Activated naive CD8-positive, alpha-beta T cell treated with anti-CD3 and anti-CD28 coated beads, Interleukin-2, amount 50 U/mL, for 16 hours (primary cell): ENCODE data around the gene URM1.

Experiments used
- DNase-seq: peaks from one replicate; pipeline ENCODE4 v3.0.0-alpha.2; 2020; ENCODE audit warnings: low read depth, low spot score

Gene URM1

DNA sequence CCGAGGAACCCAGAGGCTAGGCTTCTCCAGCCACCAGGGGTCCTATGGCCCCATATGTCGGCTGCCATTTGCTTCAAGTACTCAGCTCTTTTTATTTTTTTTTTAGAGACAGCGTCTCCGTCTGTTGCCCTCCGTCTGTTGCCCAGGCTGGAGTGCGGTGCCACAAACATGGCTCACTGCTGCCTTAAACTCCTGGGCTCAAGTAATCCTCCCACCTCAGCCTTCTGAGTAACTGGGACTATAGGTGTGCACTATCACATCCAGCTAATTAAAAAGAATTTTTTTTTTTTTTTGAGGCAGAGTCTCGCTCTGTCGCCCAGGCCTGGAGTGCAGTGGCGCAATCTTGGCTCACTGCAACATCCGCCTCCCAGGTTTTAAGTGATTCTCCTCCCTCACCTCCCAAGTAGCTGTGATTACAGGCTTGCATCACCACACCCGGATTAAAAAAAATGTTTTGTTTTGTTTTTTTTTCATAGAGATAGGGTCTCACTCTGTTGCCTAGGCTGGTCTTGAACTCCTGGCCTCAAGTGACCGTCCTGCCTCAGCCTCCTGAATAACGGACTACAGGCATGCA lies 58.4 kb downstream of the URM1 start:
- DNase-seq: no peak

DNA sequence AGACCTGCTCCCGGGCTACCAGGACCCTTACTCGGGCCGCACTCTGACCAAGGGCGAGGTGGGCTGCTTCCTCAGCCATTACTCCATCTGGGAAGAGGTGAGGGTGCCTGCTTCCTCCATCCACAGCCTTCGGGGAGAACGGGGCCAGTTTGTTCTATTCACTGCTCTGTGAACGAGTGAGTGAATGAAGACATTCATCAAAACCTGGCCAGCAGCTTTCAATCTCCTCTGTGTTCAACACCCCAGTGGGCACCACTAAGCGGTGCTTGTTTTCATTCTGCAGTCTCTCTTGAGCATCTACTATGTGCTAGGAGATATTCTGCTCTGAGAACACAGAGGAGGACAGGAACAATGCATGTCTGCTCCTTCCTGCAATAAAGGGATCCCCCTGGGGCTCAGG lies 60.0 kb downstream of the URM1 start:
- DNase-seq: no peak

DNA sequence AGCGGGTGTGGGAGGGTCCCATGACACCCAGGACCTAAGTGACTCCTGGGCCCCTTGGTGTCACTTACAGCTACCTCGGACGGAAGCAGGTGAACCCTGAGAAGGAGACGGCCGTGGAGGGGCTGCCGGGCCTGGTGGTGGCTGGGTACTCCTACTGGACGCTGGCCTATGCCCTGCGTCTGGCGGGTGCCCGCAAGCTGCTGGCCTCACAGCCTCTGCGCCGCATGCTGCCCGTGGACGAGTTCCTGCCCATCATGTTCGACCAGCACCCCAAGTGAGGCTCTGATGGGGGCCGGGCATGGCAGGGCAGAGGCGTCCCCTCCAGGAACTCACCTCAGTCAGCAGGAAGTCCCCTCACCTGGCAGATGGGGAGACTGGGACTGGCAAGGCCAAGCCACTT lies 63.2 kb downstream of the URM1 start:
- no peak for DNase-seq

DNA sequence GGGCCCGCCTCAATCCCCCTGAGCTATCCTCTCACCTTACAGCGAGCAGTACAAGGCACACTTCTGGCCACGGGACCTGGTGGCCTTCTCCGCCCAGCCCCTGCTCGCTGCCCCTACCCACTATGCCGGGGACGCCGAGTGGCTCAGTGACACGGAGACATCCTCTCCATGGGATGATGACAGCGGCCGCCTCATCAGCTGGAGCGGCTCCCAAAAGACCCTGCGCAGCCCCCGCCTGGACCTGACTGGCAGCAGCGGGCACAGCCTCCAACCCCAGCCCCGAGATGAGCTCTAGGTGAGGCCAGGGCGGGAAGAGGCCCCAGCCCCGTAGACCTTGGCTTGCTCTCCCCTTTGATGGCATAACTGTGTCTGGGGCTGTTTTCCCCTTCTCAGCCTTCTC lies 64.4 kb downstream of the URM1 start:
- no peak for DNase-seq

DNA sequence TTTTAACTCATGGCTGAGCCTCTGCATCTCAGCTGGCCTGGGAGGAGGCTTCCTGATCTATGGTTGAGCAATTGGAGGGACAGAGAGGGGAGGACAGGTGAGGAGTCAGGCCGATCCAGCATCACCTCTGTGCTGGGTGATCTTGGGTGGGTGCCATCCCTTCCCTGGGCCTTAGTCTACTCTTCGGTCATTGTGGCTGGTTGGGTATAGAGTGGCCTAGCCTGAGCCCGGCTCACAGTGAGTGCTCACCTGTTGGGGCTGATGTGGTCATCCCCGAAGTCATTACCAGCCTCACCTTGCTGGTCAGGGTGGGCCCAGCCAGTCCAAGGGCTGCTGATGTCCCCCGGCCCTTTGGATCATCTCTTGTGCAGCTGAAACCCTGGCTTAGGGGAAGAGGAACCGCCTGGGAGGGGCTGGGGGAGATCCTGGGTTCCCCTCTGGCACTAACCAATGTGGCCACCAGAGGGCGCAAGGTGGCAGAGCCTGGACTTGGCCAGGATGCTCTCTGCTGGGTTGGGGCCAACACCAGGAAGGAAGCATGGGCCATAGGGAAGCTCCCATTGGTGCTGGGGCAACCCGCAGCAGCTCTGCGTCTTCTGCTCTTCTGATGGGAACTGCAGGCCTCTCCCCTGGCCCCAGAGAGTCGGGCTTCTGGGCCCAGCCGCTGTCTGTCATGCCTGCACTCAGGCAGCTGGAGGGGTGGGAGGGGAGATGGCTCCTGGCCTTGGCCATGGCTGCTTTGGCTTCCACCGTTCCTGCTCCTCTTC lies 67.4 kb downstream of the URM1 start:
- peak; percentile 66 for DNase-seq

DNA sequence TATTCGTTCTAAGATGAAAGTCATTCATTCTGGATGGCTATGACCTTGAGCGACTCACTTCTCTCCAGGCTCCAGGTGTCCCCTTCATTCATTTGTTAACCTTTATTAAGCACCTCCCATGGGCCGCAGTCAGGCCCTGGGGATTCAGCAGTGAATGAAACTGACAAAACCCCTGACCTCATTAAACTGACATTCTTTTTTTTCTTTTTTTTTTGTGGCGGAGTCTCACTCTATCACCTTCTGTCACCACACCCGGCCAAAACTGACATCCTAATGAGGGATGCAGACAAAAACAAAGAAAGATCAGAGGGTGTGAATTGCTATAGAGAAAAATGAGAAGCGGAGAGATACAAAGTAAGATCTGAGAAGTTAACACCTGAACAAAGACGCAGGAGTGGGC lies 68.1 kb downstream of the URM1 start:
- no peak for DNase-seq
